Umbilical cord (tissue), 2 donors: ENCODE results near the gene PRKAR1A. TPM values are rescaled to one million over a fixed set of nuclear protein-coding genes. Genes with fewer than 3 reads are reported as not detected.
A peak's percentile ranks its signal among the peaks of the same experiment; 100 is the strongest.
"Not testable (repeated sequence)": the region's sequence is repeated elsewhere in the genome, so short reads cannot be mapped to it uniquely, and the experiment has no call there.

ENCODE experiments used
- DNase-seq: peaks from one replicate; pipeline ENCODE4 v3.0.0-alpha.2; 2015; ENCODE audit warnings: low spot score
- total RNA-seq: library from RNA; depleted of rRNA; stranded (reverse); fragments of >200 nt; gene quantifications from one replicate; pipeline ENCODE4 v1.2.3, GENCODE V29; 2014; ENCODE audit warnings: low replicate concordance; ENCODE audit not compliant: insufficient read depth

The PRKAR1A gene
- total RNA-seq = 274 TPM

DNA sequence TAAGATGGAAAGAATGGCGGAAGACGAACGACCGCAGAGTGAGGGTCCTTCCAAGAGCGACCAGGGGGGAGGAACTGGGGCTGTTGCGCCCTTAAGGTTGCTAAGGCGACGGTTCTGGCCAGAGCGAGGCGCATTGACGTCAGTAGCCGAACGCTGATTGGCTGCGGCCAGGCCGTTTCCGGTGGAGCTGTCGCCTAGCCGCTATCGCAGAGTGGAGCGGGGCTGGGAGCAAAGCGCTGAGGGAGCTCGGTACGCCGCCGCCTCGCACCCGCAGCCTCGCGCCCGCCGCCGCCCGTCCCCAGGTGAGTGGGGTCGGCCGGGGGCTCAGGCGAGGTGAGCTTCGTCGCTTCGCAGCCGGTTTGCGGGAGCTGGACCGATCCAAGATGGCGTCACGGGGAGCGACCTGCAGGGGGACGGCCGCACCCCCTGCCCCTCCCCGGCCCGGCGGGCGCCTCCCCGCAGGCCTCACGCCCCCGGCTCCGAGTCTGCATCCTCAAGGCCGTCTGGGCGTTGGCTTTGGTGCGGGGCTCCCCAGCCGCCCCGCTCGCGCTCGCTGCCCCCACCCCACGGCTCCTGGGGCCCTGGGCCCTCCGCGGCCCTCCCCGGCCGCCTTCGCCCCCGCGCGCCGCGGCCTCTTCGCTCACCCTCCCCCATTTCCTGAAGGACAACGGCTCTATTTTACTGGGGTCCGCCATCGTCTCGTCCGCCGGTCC is at the start of gene PRKAR1A:
TSS of gene PRKAR1A (plus strand) at position 184 of the 713 bp plus-strand sequence. CDS start 2,970 bp downstream, outside the sequence.
- DNase-seq = peak; percentile 98

DNA sequence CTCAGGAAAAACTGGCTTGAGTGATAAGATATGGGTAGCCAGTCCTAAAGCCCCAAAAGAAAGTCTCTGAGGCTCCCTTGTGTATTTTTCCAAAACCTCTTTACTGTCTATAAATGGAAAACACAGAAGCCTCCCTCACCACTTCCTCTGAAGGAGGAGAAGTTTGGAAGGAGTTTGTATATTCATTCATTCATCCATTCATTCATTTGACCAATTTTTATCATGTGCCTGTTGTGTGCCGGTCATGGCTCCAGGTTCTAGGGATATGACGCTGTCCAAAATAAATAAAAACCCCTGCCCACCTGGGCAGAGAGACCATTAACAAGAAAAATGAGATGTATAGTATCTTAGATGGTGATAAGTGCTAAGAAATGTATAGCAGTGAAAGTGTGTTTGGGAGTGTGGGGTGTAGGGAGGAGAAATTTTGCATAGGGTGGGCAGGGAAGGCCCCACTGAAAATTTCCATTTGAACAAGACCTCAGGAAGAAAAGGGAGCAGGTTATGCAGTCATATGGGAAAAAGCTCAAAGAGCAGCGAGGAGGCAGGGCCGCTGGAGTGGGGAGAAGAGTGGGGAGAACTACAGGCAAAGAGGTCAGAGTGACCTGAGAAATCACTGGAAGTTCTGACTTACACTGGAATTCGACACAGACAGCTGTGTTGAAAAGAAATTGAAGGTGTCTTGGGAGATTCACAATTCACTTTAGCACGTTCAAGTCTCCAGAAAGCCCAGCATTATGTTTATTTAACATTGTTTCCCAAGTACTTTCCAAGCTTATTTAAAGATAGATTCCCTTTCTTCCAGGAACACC is 48.8 kb upstream of the PRKAR1A start:
- no peak for DNase-seq

DNA sequence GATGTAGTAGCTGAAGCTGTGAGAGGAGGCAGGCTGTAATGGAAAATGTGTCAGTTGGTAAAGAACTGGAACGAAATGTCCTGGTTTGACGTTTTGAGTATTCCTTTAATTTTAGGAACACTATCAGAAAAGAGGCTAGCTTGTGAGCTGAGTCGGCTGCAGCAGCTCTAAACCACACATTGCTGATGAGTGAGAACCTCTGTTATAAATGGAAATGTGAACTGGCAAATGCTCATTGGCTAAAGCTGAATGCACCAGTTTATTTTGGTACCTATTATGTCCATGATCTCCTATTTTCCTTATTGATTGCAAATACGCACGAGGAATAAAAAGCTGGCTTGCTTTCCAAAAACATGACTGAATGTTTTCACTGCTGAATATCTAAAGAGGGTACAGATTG is 43.9 kb upstream of the PRKAR1A start:
- no peak for DNase-seq

DNA sequence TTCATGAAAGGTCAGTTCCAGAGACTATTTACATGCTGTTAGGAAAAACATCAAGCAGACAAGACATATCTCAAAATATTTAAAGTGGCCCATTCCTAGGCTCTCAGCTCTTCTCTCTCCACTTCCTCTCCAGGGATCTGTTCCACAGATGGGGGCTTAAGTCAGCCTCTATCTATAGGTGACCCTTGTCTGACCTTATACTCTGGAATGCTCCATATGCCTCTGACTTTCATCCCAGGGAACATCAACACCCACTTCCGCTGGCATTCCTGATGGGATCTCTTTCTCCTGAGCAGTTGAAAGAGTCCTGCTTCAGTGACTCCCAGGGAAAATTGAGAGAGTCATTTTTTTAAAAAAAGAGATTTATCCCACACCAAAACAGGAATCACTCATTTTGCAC is 43.4 kb upstream of the PRKAR1A start:
- peak; percentile 12 for DNase-seq

DNA sequence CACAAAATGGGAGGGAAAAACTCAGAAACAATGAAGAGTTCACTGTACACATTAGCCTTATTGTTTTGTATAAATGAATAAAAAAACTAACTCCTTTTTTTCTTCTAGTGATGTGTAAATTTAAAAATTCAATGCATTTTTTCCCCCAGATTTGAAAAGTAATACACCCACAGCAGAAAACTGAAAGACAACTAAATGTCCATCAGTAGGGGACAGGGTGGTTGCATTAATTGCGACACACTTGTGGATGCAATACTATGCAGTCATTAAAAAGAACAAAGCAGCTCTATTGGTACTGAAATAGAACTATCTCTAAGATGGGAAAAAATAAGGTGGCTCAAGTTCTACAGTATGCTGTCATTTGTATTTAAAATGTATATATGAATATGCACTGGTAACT is 41.3 kb upstream of the PRKAR1A start:
- no peak for DNase-seq

DNA sequence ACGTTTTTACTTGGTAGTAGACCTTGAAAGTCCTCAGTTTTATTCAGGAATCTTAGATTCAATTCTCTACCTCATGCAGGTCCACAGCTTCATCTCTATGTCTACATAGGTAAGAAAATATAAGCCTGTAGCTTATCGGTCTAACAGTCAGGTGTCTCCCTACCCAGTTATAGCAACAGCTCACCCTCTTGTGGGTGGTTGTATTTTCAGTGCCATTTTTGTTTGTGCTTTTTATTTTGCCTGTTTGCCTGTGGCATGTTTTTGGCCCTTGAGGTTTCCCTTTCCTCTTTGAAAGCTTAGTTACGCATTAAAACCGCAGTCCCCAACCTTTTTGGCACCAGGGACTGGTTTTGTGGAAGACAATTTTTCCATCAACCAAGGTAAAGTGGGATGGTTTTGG is 31.3 kb upstream of the PRKAR1A start:
- DNase-seq = no peak

DNA sequence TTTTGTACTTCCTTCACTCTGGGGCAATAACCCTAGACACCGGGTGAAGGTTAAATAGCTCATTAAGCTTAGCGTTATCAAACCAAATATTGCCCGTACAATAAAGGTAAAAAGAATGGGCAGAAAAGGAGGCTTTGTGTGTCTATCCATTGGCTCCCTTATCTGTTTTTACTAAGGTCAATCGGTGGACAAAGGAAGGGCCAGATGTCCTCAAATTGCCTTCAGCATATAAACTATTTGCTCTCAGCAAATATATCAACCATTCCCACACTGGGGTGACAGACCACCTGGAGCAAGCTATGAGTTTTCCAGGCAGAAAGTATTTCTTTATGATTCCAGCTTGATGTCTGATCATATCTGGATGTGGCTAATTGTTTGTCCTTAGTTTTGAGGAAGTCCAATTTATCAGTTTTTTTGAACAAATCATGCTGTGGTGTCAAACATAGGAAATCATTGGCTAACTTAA is 29.6 kb upstream of the PRKAR1A start:
- no peak for DNase-seq

DNA sequence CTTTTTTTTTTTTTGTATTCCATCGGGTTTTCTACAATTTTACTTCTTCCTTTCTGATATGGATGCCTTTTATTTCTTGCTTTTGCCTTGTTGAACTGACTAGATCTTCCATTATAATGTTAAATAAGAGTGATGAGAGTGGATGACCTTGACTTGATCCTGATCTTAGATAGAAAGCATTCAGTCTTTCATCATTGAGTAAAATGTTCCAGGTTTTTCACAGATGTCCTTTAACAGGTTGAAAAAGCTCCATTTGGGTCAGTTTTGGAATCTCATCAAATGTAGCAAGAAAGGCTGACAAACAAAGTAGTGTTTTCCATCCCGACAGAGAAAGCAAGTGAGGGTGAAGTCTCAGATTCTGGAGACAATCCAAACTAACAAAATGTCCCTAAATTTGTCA is 27.8 kb upstream of the PRKAR1A start:
- DNase-seq = no peak

DNA sequence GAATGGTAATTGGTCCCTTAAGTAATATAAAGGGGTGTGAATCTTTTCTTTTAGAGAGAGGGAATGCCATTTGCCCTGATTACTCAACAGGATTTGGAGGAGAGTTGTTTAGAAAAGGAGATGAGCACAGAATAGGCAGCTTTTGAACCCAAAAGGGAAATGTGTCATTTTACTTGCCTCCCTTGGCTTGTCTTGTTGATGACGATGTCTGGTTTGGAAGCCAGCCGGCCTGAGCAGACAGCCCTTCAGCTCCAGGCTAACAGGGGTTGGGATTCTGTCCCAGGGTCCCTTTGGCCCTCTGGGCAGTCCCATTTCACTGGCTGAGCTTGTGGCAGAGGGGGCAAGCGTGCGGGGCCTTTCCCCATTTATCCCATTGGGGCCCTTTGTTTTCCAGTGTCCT is 22.3 kb upstream of the PRKAR1A start:
- DNase-seq = no peak

DNA sequence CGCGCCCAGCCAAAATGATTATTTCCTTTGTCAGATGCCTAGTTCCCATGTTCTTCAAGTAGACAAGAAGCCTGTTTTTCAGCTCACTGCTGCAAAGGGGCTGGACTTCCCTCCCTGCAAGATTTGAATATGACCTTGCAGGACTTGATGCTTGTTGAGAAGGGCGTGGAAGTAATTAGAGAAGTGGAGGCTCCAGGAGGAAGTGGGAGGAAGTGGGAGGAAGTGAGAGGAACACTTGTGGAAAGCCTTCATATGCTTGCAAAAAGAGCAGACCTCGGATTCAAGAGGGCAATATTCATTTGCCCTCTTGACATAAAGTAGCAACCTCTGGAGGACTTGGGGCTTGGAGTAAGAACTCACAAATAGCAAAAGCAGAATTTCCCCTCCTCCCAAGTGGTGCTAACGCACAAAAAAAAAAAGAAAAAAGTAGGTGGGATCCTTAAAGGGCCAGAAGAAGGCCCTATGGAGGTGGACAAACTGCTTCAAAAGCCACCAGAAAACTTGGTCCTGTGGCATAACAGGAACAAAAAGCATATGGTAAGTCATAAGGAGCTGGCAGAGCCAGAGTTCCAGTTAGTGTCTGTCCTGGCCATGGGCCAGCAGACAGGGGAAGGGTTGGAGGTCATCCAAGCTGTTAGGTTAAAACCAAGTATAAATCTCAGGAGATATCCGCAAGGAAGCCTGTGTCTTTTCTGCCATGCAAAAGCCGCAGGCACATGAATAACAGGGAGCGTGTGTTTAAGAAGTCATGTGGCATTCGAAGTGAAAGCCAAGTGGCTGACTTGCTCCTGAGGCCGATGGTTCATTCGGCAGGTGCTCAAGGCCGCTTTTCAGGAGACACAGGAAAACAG is 20.6 kb upstream of the PRKAR1A start:
- peak; percentile 51 for DNase-seq

DNA sequence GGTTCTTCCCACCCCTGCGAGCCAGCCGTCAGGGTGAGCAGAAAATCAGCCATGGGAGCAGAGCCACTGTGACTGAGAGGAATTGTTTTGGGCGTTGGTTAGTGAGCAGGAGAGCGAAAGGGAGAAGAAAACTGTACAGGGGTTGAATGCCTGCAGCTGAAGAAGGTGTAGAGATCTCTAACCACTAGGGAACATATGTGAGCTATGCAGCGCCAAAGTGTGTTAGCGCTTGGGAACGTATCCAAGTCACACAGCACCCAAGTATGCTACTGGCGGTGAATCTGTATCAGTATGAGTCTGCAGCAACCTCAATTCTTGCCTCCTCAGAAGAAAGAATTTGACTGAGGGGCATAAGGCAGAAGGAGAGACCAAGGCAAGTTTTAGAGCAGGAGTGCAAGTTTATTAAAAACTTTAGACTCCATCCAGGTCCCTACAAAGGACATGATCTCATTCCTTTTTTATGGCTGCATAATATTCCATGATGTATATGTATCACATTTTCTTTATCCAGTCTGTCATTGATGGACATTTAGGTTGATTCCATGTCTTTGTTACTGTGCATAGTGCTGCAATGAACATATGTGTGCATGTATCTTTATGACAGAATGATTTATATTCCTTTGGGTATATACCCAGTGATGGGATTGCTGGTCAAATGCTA is 19.7 kb upstream of the PRKAR1A start:
- not testable (repeated sequence) for DNase-seq

DNA sequence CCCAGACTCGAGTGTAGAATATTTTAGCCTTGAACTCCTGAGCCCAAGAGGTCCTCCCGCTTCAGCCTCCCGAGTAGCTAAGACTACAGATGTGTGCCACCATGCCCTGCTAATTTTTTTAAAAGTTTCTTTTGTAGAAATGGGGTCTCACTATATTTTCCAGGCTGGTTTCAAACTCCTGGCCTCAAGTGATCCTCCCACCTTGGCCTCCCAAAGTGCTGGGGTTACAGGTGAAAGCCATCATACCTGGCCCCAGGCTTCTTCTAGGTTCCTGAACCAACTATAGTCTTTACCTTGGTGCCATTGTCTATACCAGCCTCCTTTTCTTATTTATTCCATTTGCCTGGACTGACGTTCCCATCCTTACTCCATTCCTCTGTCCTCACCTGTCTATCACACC is 17.1 kb upstream of the PRKAR1A start:
- no peak for DNase-seq

DNA sequence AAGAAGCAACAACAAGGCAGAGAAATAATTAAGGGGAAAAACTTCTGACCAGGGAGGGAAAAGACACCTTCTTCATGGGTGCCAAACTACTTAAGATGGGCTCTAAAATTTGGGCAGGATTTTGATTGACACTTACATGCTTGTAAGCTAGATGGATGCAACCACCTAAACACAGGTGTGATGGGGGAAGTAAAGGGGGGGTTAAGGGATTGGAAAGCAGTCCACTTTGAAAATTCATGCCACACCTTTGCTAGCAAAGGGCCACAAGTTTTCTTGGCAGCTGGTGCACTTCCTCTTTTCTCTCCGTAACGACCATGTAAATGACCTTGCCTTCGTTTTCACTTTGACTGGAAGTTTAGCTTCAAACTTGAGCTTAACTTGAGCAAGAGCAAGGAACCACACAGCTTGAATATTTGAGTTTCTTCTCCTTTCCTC is 14.3 kb upstream of the PRKAR1A start:
- DNase-seq = peak; percentile 39

DNA sequence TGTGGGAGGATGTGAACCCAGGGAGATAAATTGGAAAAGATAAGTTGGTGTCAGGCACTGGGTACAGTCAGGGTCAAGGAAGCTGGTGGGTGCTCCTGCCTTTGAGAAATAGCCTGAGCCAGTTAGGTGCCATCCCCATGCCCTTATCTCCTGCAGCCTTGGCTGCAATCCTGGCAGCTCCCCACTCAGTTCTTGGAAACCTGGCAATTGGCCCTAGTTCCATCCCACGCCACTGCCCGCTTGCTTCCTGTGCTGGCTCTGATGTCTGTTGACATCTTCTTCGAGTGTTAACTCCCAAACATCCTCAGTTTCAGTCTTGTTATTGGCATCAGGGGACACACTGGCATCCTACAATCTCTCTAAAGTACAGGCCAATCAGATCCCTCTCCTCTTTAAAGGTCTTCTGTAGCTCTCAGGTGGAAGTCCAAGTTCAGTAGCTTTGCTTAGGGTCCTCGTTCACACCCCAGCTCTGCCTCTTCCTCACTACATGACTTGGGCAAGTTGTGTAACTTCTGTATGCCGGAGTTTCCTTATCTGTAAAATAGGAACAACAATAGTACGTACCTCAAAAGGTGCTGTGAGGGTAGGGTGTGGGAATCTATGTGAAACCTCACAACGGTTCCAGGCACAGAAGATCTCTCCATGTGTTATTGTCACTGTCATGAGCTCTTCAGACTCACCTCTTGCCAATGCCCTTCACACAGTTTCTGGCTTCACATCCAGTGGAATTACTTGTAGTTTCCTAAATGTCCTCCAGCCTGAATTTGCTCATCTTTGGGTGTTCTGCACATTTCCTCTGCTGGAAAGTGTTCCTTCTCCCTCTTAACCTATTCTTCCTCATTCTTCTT is 13.5 kb upstream of the PRKAR1A start:
- DNase-seq = no peak

DNA sequence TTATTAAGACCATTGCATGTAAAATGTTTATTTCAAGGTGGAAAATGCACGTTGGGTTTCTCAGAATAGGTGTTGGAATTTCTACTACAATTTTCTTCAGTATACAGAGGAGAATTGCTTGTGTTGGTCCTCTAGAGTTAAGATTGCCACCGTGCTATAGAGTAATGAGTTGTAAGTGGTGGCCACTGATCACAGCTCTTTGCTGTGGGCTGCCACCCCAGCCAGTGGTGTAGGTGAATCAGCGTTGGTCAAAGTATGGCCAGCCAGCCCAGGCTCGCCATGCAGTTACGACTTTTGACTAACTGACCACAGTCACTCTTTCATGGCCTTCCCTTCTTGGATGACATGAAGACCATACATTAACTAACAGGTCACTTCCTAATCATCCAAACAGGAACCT is 12.6 kb upstream of the PRKAR1A start:
- DNase-seq = no peak

DNA sequence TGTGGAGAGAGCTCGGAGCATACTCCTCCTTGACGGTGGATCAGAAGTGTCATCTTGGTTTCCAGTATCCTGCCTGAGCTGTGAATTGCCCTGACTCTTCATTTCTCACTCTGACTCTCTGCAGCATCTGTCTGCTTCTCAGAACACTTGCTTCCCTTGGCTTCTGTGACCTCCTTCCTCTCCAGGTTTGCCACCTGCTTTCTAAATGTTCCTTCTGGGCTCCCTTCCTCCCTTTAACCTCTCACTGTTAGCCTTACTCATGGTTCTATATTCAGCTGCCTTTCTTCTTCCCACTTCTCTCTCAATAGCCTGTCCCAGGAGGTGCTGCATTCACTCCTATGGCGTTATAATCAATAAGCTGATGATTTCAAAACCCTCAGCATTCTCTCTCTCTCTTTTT is 11.2 kb upstream of the PRKAR1A start:
- DNase-seq = no peak

DNA sequence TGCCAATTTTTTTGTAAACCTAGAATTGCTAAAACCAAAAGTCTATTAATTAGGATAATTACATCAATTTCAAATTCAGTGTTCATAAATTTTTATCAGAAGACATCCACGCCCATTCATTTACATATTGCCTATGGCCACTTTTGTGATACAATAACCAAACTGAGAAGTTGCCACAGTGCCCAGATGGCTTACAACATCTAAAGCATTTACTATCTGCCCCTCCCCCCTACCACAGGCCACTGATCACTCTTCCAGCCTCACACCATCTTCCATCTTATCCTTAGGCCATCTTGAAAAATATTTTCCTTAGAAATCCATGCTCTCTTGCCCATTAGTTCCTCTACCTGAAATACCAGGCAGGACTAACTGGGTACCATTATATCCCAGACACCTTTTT is 6.3 kb upstream of the PRKAR1A start:
- no peak for DNase-seq

DNA sequence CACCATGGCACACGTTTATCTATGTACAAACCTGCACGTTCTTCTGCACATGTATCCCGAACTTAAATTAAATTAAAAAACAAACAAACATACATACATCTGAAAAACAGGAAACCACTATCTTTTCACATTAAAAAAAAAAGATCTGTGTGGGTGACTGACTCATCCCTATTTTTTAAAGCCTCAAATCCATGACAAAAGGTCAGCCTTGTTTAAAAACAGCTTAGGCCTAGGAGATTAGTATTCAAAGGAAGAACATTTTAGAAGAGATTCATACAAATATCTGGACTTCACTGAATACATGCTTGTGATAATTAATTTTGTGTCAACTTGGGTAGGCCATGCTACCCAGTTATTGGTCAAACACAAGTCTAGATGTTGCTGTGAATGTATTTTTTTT is 4.7 kb upstream of the PRKAR1A start:
- no peak for DNase-seq

DNA sequence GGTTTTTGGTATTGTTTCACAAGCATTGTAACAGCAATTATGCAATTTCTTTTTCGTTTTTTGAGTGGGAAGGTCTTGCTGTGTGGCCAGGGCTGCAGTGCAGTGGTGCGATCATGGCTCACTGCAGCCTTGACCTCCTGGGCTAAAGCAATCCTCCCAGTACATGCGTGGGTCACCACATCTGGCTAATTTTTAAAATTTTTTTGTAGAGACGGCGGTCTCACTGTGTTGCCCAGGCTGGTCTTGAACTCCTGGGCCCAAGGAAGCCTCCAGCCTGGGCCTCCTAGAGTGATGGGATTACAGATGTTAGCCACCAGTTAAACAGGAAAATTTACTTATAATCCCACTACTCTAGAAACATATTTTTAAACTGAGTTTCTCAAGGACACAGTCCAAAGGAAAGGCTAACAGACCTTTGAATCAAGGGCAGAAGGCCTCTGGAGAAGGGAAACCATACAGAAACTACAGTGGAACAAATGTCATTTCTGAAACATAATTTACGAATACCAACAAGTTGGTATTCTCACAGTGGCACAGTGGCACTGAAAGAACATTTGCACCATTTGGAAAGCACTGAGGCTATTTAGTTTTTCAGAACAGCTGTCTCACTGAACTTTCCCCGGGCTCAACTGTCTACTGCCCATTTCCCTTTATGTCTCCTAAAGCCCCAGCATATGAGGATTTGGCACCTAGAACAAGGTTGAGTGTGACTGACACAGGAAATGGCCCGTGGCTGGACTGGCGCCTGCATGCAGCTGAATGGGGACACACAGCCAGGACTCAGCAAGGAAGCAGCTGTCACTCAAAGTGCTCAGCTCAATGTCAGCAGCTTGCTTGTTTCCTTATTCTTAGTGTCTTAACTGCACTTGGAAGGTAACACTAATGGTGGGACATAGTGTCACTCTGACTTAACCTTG is 2.8 kb upstream of the PRKAR1A start:
- peak; percentile 31 for DNase-seq
